Keratinocyte (primary cell): ENCODE data around the gene OVOL1. TPM values are rescaled to one million over a fixed set of nuclear protein-coding genes. Genes with fewer than 3 reads are reported as not detected.

Source experiments
- DNase-seq: peaks from one replicate; pipeline ENCODE4 v3.0.0-alpha.2; 2011; ENCODE audit warnings: low read depth, missing footprints, low spot score
- FAIRE-seq: peaks from 2 replicates; lab custom pipeline; 2011; peaks lifted over from hg19 to GRCh38; lab: Jason Lieb, UNC
- H2AFZ ChIP-seq: 2 replicates; pipeline ENCODE4 v1.6.0; 2012; ENCODE audit warnings: low read length, control low read depth, inconsistent platforms; ENCODE audit not compliant: control insufficient read depth
- H3K27ac ChIP-seq: 2 replicates; pipeline ENCODE4 v1.5.1; 2011; ENCODE audit warnings: low read length; ENCODE audit not compliant: control insufficient read depth, insufficient read depth
- H3K27me3 ChIP-seq: 3 replicates; pipeline ENCODE4 v1.6.0; 2011; ENCODE audit warnings: low read length; ENCODE audit not compliant: control insufficient read depth, insufficient read depth; ENCODE audit errors: extremely low read depth
- H3K36me3 ChIP-seq, 2 experiments: 2 replicates in 1 of 2; 3 replicates in 1 of 2; pipeline ENCODE4 v1.5.1; 2011; ENCODE audit warnings: low read length in 2 of 2, mild to moderate bottlenecking in 1 of 2; ENCODE audit not compliant: control insufficient read depth in 2 of 2, insufficient read depth in 2 of 2; ENCODE audit errors: extremely low read depth in 1 of 2
- H3K4me1 ChIP-seq: 3 replicates; pipeline ENCODE4 v1.5.1; 2011; ENCODE audit warnings: low read length; ENCODE audit not compliant: control insufficient read depth, insufficient read depth; ENCODE audit errors: extremely low read depth
- H3K4me2 ChIP-seq: 3 replicates; pipeline ENCODE4 v1.6.0; 2011; ENCODE audit warnings: low read depth, low read length; ENCODE audit not compliant: control insufficient read depth, insufficient read depth; ENCODE audit errors: extremely low read depth
- H3K4me3 ChIP-seq, 3 experiments: fragments of 200-600 bp in 1 of 3; sonication (generic) in 1 of 3; 2 replicates in 2 of 3; 3 replicates in 1 of 3; pipeline ENCODE4 v1.5.1; 2011 to 2016; ENCODE audit warnings: low read length in 3 of 3, mild to moderate bottlenecking in 3 of 3, control low read depth in 2 of 3, inconsistent platforms in 1 of 3, low read depth in 1 of 3, mixed read lengths in 1 of 3, mixed run types in 1 of 3, moderate library complexity in 1 of 3; ENCODE audit not compliant: control insufficient read depth in 2 of 3, insufficient read depth in 2 of 3; ENCODE audit errors: extremely low read depth in 1 of 3
- H3K79me2 ChIP-seq: 2 replicates; pipeline ENCODE4 v1.6.0; 2012; ENCODE audit warnings: low read length; ENCODE audit not compliant: control insufficient read depth, insufficient read depth
- H3K9ac ChIP-seq: 3 replicates; pipeline ENCODE4 v1.6.0; 2011; ENCODE audit warnings: low read length; ENCODE audit not compliant: control insufficient read depth, insufficient read depth; ENCODE audit errors: extremely low read depth
- H3K9me1 ChIP-seq: 3 replicates; pipeline ENCODE4 v1.6.0; 2011; ENCODE audit warnings: low read length; ENCODE audit not compliant: control insufficient read depth, insufficient read depth; ENCODE audit errors: extremely low read depth
- H3K9me3 ChIP-seq: 2 replicates; pipeline ENCODE4 v1.5.1; 2012; ENCODE audit warnings: low read depth, low read length; ENCODE audit not compliant: control insufficient read depth
- H4K20me1 ChIP-seq: 3 replicates; pipeline ENCODE4 v1.6.0; 2011; ENCODE audit warnings: low read length; ENCODE audit not compliant: control insufficient read depth, insufficient read depth; ENCODE audit errors: extremely low read depth
- EZH2 ChIP-seq: IDR thresholded peaks from one replicate; pipeline ENCODE4 v1.6.1; 2012; ENCODE audit warnings: inconsistent platforms, mild to moderate bottlenecking, low read length, moderate library complexity
- dilution Hi-C: fragments of 300-500 bp; cut with MboI; formaldehyde crosslinking; loops from one replicate; pipeline ENCODE4 v1.7.0; 2020; ENCODE audit warnings: low sequenced_read_pairs; ENCODE audit not compliant: extremely low pct_ligation_motif_present
- polyA plus RNA-seq, 5 experiments: library from polyadenylated mRNA; depleted of rRNA in 3 of 5; stranded (reverse) in 3 of 5; stranded (forward) in 1 of 5; unstranded in 1 of 5; fragments of >200 nt; gene quantifications; 1 replicate in 1 of 5; 2 replicates in 3 of 5; 3 replicates in 1 of 5; pipeline versions ENCODE4 v1.2.1 to v1.2.3, GENCODE V29; 2011 to 2012; ENCODE audit warnings: missing spikeins in 2 of 5, low read depth in 1 of 5, low replicate concordance in 1 of 5
- TF ChIP-seq, protein P1 (sequence below), 3 experiments: IDR thresholded peaks in 1 of 3; conservative IDR thresholded peaks in 1 of 3; optimal IDR thresholded peaks in 1 of 3; 2 replicates in 2 of 3; 3 replicates in 1 of 3; pipeline versions ENCODE3 to v1.5.1; 2011; ENCODE audit warnings: low read length in 3 of 3, mild to moderate bottlenecking in 3 of 3, moderate library complexity in 2 of 3, control low read depth in 1 of 3, inconsistent platforms in 1 of 3; ENCODE audit not compliant: insufficient read depth in 2 of 3; ENCODE audit errors: extremely low read depth in 1 of 3

Gene OVOL1
- polyA plus RNA-seq, 1 donor (not counting 4 experiments of a cell fraction or from before 2014, with no cell fraction given) = 7.5 TPM

DNA sequence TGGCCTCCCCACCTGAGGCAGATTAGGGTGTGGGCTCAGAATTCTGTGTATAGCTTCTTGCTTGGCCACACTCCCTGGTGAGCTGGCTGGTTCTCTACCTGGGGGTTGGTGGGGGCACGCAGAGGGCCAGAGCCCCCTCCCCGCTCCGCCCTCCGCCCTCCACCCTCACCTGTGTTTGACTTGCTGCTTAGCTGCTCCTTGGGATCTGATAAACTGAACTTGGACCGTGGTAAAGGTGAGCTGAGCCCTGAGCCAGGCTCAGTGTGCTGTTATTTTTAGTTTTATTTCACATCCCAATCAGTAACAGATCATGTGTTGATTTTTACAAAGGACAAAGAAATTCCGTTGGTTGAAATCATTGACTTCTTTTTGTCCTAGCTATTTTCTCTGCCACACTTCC lies 2.0 kb downstream of the OVOL1 start:
- Histone ChIP-seq H3K9me1 (no peaks in the 10 kb centered on the region), H3K27me3 (peaks cover 18% of the 10 kb centered on the region), H3K4me1 (peaks cover 41% of the 10 kb centered on the region), H3K27ac (no peak overlapping the region), H4K20me1 (no peaks in the 10 kb centered on the region), H3K4me3 (peak overlapping the region in 1 of 3 experiments; percentile 47), H3K79me2 (no peaks in the 10 kb centered on the region), H3K36me3 (no peaks in the 10 kb centered on the region), H3K9ac (no peak overlapping the region), H3K4me2 (no peak overlapping the region), H2AFZ (no peak overlapping the region), H3K9me3 (no peaks in the 10 kb centered on the region)
- TF ChIP-seq, protein P1, sequence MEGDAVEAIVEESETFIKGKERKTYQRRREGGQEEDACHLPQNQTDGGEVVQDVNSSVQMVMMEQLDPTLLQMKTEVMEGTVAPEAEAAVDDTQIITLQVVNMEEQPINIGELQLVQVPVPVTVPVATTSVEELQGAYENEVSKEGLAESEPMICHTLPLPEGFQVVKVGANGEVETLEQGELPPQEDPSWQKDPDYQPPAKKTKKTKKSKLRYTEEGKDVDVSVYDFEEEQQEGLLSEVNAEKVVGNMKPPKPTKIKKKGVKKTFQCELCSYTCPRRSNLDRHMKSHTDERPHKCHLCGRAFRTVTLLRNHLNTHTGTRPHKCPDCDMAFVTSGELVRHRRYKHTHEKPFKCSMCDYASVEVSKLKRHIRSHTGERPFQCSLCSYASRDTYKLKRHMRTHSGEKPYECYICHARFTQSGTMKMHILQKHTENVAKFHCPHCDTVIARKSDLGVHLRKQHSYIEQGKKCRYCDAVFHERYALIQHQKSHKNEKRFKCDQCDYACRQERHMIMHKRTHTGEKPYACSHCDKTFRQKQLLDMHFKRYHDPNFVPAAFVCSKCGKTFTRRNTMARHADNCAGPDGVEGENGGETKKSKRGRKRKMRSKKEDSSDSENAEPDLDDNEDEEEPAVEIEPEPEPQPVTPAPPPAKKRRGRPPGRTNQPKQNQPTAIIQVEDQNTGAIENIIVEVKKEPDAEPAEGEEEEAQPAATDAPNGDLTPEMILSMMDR (optimal IDR thresholded peaks at IDR 0.05 in 1 of 3, IDR thresholded peaks at IDR 0.05 in 1 of 3, conservative IDR thresholded peaks at IDR 0.05 in 1 of 3; ENCODE audit: extremely low read depth in 1 of 3, insufficient read depth in 2 of 3, low read length in 3 of 3) = no peak
- no peak for TF ChIP-seq EZH2
- no peak for FAIRE-seq
- dilution Hi-C loops = no loop called here
- DNase-seq = no peak

DNA sequence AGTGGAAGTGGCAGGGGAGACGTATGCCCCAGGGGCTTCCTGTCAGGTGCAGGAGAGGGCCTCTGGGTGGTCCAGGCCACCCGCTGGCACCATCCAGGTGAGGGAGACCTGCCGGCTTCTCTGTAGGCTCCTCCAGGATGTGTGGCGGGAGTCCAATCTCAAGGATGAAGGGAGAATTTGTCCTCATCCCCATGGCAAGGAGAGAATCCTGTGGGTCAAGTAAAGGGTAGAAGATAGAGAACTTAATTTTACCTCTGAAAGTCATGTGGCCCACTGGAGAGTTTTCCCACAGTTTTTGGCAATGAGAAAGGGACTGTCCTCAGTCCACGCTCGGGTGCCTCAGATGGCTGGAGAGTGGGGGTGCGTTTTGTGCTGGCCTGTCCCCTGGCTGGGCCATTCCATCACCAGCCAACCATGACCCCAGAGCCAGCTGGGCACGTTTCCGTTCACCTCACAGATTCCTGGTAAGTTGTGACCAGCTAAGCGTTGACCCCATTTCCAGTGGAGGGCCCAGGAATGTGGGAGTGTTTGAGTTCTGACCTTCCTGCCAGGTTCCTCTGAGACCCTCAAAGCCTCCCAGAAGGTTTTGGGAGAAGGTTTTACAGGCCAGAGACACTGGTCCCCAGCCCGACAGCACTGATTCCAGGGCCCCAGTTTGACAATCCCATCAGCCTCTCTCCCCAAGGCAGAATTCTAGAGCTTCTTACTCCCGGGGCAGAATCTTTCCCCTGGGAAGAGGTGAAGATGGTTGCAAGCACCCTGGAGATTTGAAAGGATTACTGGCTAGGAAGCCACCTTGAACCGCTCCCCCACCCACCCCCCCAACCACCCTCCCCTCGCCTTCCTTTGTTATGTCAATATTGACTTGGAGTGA lies 2.6 kb downstream of the OVOL1 start:
- FAIRE-seq (no peak), DNase-seq (no peak)
- Histone ChIP-seq H3K4me2 (no peak overlapping the region), H3K9me3 (no peaks in the 10 kb centered on the region), H3K27me3 (peaks cover 18% of the 10 kb centered on the region), H2AFZ (no peak overlapping the region), H3K79me2 (no peaks in the 10 kb centered on the region), H3K36me3 (peaks cover 0 to 2% of the 10 kb centered on the region in 2 experiments), H3K4me1 (peaks cover 36% of the 10 kb centered on the region), H4K20me1 (no peaks in the 10 kb centered on the region), H3K9ac (no peak overlapping the region), H3K27ac (no peak overlapping the region), H3K4me3 (no peak overlapping the region), H3K9me1 (no peaks in the 10 kb centered on the region)
- dilution Hi-C loops = no loop called here
- TF ChIP-seq EZH2 = no peak
- TF ChIP-seq, protein P1 (optimal IDR thresholded peaks at IDR 0.05 in 1 of 3, IDR thresholded peaks at IDR 0.05 in 1 of 3, conservative IDR thresholded peaks at IDR 0.05 in 1 of 3; ENCODE audit: extremely low read depth in 1 of 3, insufficient read depth in 2 of 3, low read length in 3 of 3) = no peak
